Keratinocyte (primary cell): ENCODE results near the gene SLC17A5. TPM values are rescaled to one million over a fixed set of nuclear protein-coding genes. Genes with fewer than 3 reads are reported as not detected.

Experiments
- DNase-seq: peaks from one replicate; pipeline ENCODE4 v3.0.0-alpha.2; 2011; ENCODE audit warnings: low read depth, missing footprints, low spot score
- FAIRE-seq: peaks from 2 replicates; lab custom pipeline; 2011; peaks lifted over from hg19 to GRCh38; lab: Jason Lieb, UNC
- H2AFZ ChIP-seq: 2 replicates; pipeline ENCODE4 v1.6.0; 2012; ENCODE audit warnings: low read length, control low read depth, inconsistent platforms; ENCODE audit not compliant: control insufficient read depth
- H3K27ac ChIP-seq: 2 replicates; pipeline ENCODE4 v1.5.1; 2011; ENCODE audit warnings: low read length; ENCODE audit not compliant: control insufficient read depth, insufficient read depth
- H3K27me3 ChIP-seq: 3 replicates; pipeline ENCODE4 v1.6.0; 2011; ENCODE audit warnings: low read length; ENCODE audit not compliant: control insufficient read depth, insufficient read depth; ENCODE audit errors: extremely low read depth
- H3K36me3 ChIP-seq, 2 experiments: 2 replicates in 1 of 2; 3 replicates in 1 of 2; pipeline ENCODE4 v1.5.1; 2011; ENCODE audit warnings: low read length in 2 of 2, mild to moderate bottlenecking in 1 of 2; ENCODE audit not compliant: control insufficient read depth in 2 of 2, insufficient read depth in 2 of 2; ENCODE audit errors: extremely low read depth in 1 of 2
- H3K4me1 ChIP-seq: 3 replicates; pipeline ENCODE4 v1.5.1; 2011; ENCODE audit warnings: low read length; ENCODE audit not compliant: control insufficient read depth, insufficient read depth; ENCODE audit errors: extremely low read depth
- H3K4me2 ChIP-seq: 3 replicates; pipeline ENCODE4 v1.6.0; 2011; ENCODE audit warnings: low read depth, low read length; ENCODE audit not compliant: control insufficient read depth, insufficient read depth; ENCODE audit errors: extremely low read depth
- H3K4me3 ChIP-seq, 3 experiments: fragments of 200-600 bp in 1 of 3; sonication (generic) in 1 of 3; 2 replicates in 2 of 3; 3 replicates in 1 of 3; pipeline ENCODE4 v1.5.1; 2011 to 2016; ENCODE audit warnings: low read length in 3 of 3, mild to moderate bottlenecking in 3 of 3, control low read depth in 2 of 3, inconsistent platforms in 1 of 3, low read depth in 1 of 3, mixed read lengths in 1 of 3, mixed run types in 1 of 3, moderate library complexity in 1 of 3; ENCODE audit not compliant: control insufficient read depth in 2 of 3, insufficient read depth in 2 of 3; ENCODE audit errors: extremely low read depth in 1 of 3
- H3K79me2 ChIP-seq: 2 replicates; pipeline ENCODE4 v1.6.0; 2012; ENCODE audit warnings: low read length; ENCODE audit not compliant: control insufficient read depth, insufficient read depth
- H3K9ac ChIP-seq: 3 replicates; pipeline ENCODE4 v1.6.0; 2011; ENCODE audit warnings: low read length; ENCODE audit not compliant: control insufficient read depth, insufficient read depth; ENCODE audit errors: extremely low read depth
- H3K9me1 ChIP-seq: 3 replicates; pipeline ENCODE4 v1.6.0; 2011; ENCODE audit warnings: low read length; ENCODE audit not compliant: control insufficient read depth, insufficient read depth; ENCODE audit errors: extremely low read depth
- H3K9me3 ChIP-seq: 2 replicates; pipeline ENCODE4 v1.5.1; 2012; ENCODE audit warnings: low read depth, low read length; ENCODE audit not compliant: control insufficient read depth
- H4K20me1 ChIP-seq: 3 replicates; pipeline ENCODE4 v1.6.0; 2011; ENCODE audit warnings: low read length; ENCODE audit not compliant: control insufficient read depth, insufficient read depth; ENCODE audit errors: extremely low read depth
- EZH2 ChIP-seq: IDR thresholded peaks from one replicate; pipeline ENCODE4 v1.6.1; 2012; ENCODE audit warnings: inconsistent platforms, mild to moderate bottlenecking, low read length, moderate library complexity
- dilution Hi-C: fragments of 300-500 bp; cut with MboI; formaldehyde crosslinking; loops from one replicate; pipeline ENCODE4 v1.7.0; 2020; ENCODE audit warnings: low sequenced_read_pairs; ENCODE audit not compliant: extremely low pct_ligation_motif_present
- polyA plus RNA-seq, 5 experiments: library from polyadenylated mRNA; depleted of rRNA in 3 of 5; stranded (reverse) in 3 of 5; stranded (forward) in 1 of 5; unstranded in 1 of 5; fragments of >200 nt; gene quantifications; 1 replicate in 1 of 5; 2 replicates in 3 of 5; 3 replicates in 1 of 5; pipeline versions ENCODE4 v1.2.1 to v1.2.3, GENCODE V29; 2011 to 2012; ENCODE audit warnings: missing spikeins in 2 of 5, low read depth in 1 of 5, low replicate concordance in 1 of 5
- TF ChIP-seq, protein P1 (sequence below), 3 experiments: IDR thresholded peaks in 1 of 3; conservative IDR thresholded peaks in 1 of 3; optimal IDR thresholded peaks in 1 of 3; 2 replicates in 2 of 3; 3 replicates in 1 of 3; pipeline versions ENCODE3 to v1.5.1; 2011; ENCODE audit warnings: low read length in 3 of 3, mild to moderate bottlenecking in 3 of 3, moderate library complexity in 2 of 3, control low read depth in 1 of 3, inconsistent platforms in 1 of 3; ENCODE audit not compliant: insufficient read depth in 2 of 3; ENCODE audit errors: extremely low read depth in 1 of 3

SLC17A5 gene
- polyA plus RNA-seq, 1 donor (not counting 4 experiments of a cell fraction or from before 2014, with no cell fraction given), result 8.7 TPM

DNA sequence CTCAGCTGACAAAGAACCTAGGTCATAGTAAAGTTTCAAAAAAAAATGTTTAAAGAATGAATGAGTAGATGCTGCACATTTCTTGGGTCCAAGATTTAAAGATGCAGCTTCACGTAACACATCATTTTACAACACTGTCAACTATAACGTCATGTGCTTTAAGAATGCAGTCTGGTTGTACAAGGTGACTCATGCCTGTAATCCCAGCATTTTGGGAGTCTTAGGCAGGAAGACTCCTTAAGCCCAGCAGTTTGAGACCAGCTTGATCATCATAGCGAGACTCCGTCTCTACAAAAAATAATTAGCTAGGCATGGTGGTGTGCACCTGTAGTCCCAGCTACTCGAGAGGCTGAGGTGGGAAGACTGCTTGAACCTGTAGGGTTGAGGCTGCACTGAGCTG lies 21.9 kb downstream of the SLC17A5 start:
- no peak for DNase-seq
- no peaks in the 10 kb centered on the region for H3K9me1 ChIP-seq
- no peak for FAIRE-seq
- H3K9ac ChIP-seq, result no peak overlapping the region
- no peaks in the 10 kb centered on the region for H3K27me3 ChIP-seq
- dilution Hi-C loops, result no loop called here
- peaks cover 0 to 2% of the 10 kb centered on the region in 2 experiments for H3K36me3 ChIP-seq
- no peaks in the 10 kb centered on the region for H4K20me1 ChIP-seq
- H2AFZ ChIP-seq, result no peak overlapping the region
- H3K79me2 ChIP-seq, result no peaks in the 10 kb centered on the region
- no peaks in the 10 kb centered on the region for H3K9me3 ChIP-seq
- no peaks in the 10 kb centered on the region for H3K4me1 ChIP-seq
- no peak overlapping the region for H3K4me2 ChIP-seq
- H3K27ac ChIP-seq, result no peak overlapping the region
- H3K4me3 ChIP-seq, result no peak overlapping the region
- no peak for TF ChIP-seq EZH2
- TF ChIP-seq, protein P1, sequence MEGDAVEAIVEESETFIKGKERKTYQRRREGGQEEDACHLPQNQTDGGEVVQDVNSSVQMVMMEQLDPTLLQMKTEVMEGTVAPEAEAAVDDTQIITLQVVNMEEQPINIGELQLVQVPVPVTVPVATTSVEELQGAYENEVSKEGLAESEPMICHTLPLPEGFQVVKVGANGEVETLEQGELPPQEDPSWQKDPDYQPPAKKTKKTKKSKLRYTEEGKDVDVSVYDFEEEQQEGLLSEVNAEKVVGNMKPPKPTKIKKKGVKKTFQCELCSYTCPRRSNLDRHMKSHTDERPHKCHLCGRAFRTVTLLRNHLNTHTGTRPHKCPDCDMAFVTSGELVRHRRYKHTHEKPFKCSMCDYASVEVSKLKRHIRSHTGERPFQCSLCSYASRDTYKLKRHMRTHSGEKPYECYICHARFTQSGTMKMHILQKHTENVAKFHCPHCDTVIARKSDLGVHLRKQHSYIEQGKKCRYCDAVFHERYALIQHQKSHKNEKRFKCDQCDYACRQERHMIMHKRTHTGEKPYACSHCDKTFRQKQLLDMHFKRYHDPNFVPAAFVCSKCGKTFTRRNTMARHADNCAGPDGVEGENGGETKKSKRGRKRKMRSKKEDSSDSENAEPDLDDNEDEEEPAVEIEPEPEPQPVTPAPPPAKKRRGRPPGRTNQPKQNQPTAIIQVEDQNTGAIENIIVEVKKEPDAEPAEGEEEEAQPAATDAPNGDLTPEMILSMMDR (optimal IDR thresholded peaks at IDR 0.05 in 1 of 3, IDR thresholded peaks at IDR 0.05 in 1 of 3, conservative IDR thresholded peaks at IDR 0.05 in 1 of 3; ENCODE audit: extremely low read depth in 1 of 3, insufficient read depth in 2 of 3, low read length in 3 of 3), result no peak

DNA sequence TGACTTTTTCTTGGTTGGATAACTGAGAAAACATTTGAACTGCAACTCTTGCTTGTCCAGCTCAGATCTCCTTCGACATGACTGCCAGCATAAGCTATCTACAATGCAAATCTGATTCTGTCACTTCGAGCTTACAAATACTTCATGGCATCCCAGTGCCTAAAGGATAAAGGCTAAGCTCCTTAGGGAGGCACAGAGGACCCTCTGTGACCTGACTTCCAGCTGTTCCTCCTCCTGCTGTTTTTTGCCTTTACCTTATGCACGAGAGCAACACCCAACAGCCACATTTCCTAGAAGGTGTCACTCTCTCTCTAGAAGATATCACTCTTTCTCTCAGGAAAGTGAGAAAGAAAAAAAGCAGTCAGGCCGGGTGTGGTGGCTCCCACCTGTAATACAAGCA lies 23.4 kb downstream of the SLC17A5 start:
- no peak for TF ChIP-seq EZH2
- TF ChIP-seq, protein P1 (optimal IDR thresholded peaks at IDR 0.05 in 1 of 3, IDR thresholded peaks at IDR 0.05 in 1 of 3, conservative IDR thresholded peaks at IDR 0.05 in 1 of 3; ENCODE audit: extremely low read depth in 1 of 3, insufficient read depth in 2 of 3, low read length in 3 of 3), result no peak
- no peak for FAIRE-seq
- dilution Hi-C loops, result no loop called here

More for the DNA sequence above, 23.4 kb downstream of the SLC17A5 start:
- peaks cover 0 to 4% of the 10 kb centered on the region in 2 experiments for H3K36me3 ChIP-seq
- no peak overlapping the region for H3K9ac ChIP-seq
- H3K4me3 ChIP-seq, result no peak overlapping the region
- H3K9me3 ChIP-seq, result no peaks in the 10 kb centered on the region
- no peaks in the 10 kb centered on the region for H3K27me3 ChIP-seq
- no peak overlapping the region for H3K4me2 ChIP-seq
- H3K27ac ChIP-seq, result no peak overlapping the region
- H3K79me2 ChIP-seq, result no peaks in the 10 kb centered on the region
- DNase-seq, result no peak
- no peak overlapping the region for H2AFZ ChIP-seq
- H4K20me1 ChIP-seq, result no peaks in the 10 kb centered on the region
- H3K9me1 ChIP-seq, result no peaks in the 10 kb centered on the region
- no peaks in the 10 kb centered on the region for H3K4me1 ChIP-seq
